K562 (cell line): ENCODE measurements around the gene ACLY. TPM values are rescaled to one million over a fixed set of nuclear protein-coding genes. Genes with fewer than 3 reads are reported as not detected.

Experiments used
- CAMTA2 ChIP-seq: fragments of 250-450 bp; sonication (Bioruptor Pico); conservative IDR thresholded peaks from 2 replicates; pipeline ENCODE4 v1.5.1; 2022
- CREB1 ChIP-seq, 2 experiments: sonication (generic) in 1 of 2; formaldehyde crosslinking in 1 of 2; IDR thresholded peaks; 2 replicates each; pipeline versions ENCODE4 v1.6.1 to v1.8.0; 2012 to 2022; ENCODE audit warnings: inconsistent platforms in 1 of 2, mild to moderate bottlenecking in 1 of 2, missing genetic modification reagents in 1 of 2, moderate library complexity in 1 of 2
- DIDO1 ChIP-seq: fragments of 450-650 bp; IDR thresholded peaks from 2 replicates; pipeline ENCODE4 v1.6.1; 2016; ENCODE audit warnings: low read depth, missing biosample characterization, missing genetic modification characterization
- EP300 ChIP-seq: IDR thresholded peaks from 2 replicates; pipeline ENCODE4 v1.6.1; 2012; ENCODE audit warnings: low read length, improper control_type of control experiment
- FOXK1 ChIP-seq: sonication (generic); formaldehyde crosslinking; IDR thresholded peaks from 2 replicates; pipeline ENCODE4 v1.8.0; 2022; ENCODE audit warnings: missing genetic modification reagents, mild to moderate bottlenecking, borderline replicate concordance
- HEY1 ChIP-seq: fragments of 250-450 bp; sonication (Bioruptor Pico); IDR thresholded peaks from 2 replicates; pipeline ENCODE4 v1.5.0; 2020; ENCODE audit warnings: mild to moderate bottlenecking, moderate library complexity, borderline replicate concordance
- HNRNPL ChIP-seq: fragments of 200-400 bp; formaldehyde crosslinking; IDR thresholded peaks from 2 replicates; pipeline ENCODE4 v1.6.1; 2017; ENCODE audit warnings: low read depth, mild to moderate bottlenecking, low read length
- MTF1 ChIP-seq: fragments of 250-450 bp; sonication (Bioruptor Pico); IDR thresholded peaks from 2 replicates; pipeline ENCODE4 v1.9.0; 2021; ENCODE audit warnings: moderate library complexity, mild to moderate bottlenecking, inconsistent platforms, borderline replicate concordance
- MYNN ChIP-seq, 2 experiments: sonication (generic); formaldehyde crosslinking in 1 of 2; IDR thresholded peaks; 2 replicates each; pipeline versions ENCODE4 v1.5.0 to v1.6.1; 2016 to 2020; ENCODE audit warnings: antibody characterized with exemption in 1 of 2, missing genetic modification reagents in 1 of 2
- NFRKB ChIP-seq: fragments of 450-650 bp; IDR thresholded peaks from 2 replicates; pipeline ENCODE4 v1.6.1; 2016; ENCODE audit warnings: low read depth
- RBM34 ChIP-seq: fragments of 200-400 bp; formaldehyde crosslinking; IDR thresholded peaks from 2 replicates; pipeline ENCODE4 v1.6.1; 2018; ENCODE audit warnings: low read length, borderline replicate concordance; ENCODE audit not compliant: insufficient read depth
- ZBED1 ChIP-seq: IDR thresholded peaks from 2 replicates; pipeline ENCODE4 v1.6.1; 2014
- ZNF354B ChIP-seq: fragments of 250-450 bp; sonication (Bioruptor Pico); IDR thresholded peaks from 2 replicates; pipeline ENCODE4 v1.4.0; 2020
- ZNF584 ChIP-seq: fragments of 200-800 bp; sonication (Bioruptor generic); IDR thresholded peaks from 2 replicates; pipeline ENCODE4 v1.6.1; 2016; ENCODE audit warnings: low read depth, mild to moderate bottlenecking, missing genetic modification characterization, missing compliant biosample characterization
- polyA plus RNA-seq, 8 experiments: library from polyadenylated mRNA; depleted of rRNA in 4 of 8; stranded (reverse) in 5 of 8; unstranded in 3 of 8; fragments of >200 nt; fragmentation: Nextera tagmentation in 2 of 8; fragmentation: Illumina TruSeq in 1 of 8; extraction: Ambion mirVana in 2 of 8; extraction: Trizol in 1 of 8; gene quantifications; 2 replicates each; pipeline versions ENCODE4 v1.2.1 to v1.2.3, GENCODE V29; 2011 to 2014; ENCODE audit warnings: inconsistent platforms in 1 of 8, missing spikeins in 1 of 8
- total RNA-seq, 7 experiments: library from RNA; depleted of rRNA in 6 of 7; stranded (reverse); fragments of >200 nt in 6 of 7; fragmentation: Illumina TruSeq in 2 of 7; extraction: Trizol in 2 of 7; gene quantifications; 2 replicates each; pipeline versions ENCODE4 v1.2.1 to v1.2.3, GENCODE V29; 2011 to 2021; ENCODE audit warnings: low replicate concordance in 1 of 7
- TF ChIP-seq, protein P1 (sequence below): fragments of 450-650 bp; formaldehyde crosslinking; conservative IDR thresholded peaks from 2 replicates; pipeline ENCODE4 v1.4.0; 2022; ENCODE audit warnings: mild to moderate bottlenecking, missing genetic modification characterization
- TF ChIP-seq, protein P2 (sequence below): sonication (generic); formaldehyde crosslinking; IDR thresholded peaks from 2 replicates; pipeline ENCODE4 v1.8.1; 2023; ENCODE audit warnings: missing genetic modification reagents, mild to moderate bottlenecking, borderline replicate concordance
- TF ChIP-seq, protein P3 (sequence below): sonication (generic); formaldehyde crosslinking; IDR thresholded peaks from 2 replicates; pipeline ENCODE4 v1.8.0; 2022; ENCODE audit warnings: mild to moderate bottlenecking, missing genetic modification reagents
- TF ChIP-seq, protein P4 (sequence below): fragments of 200-400 bp; formaldehyde crosslinking; IDR thresholded peaks from 2 replicates; pipeline ENCODE4 v1.6.1; 2017; ENCODE audit warnings: mild to moderate bottlenecking, low read depth, low read length, moderate library complexity

ACLY gene
- total and polyA plus RNA-seq, 9 of the 15 experiments (the other 6 are each of a cell fraction or from before 2014, with no cell fraction given): 42.9 to 280 (median 125) TPM

DNA sequence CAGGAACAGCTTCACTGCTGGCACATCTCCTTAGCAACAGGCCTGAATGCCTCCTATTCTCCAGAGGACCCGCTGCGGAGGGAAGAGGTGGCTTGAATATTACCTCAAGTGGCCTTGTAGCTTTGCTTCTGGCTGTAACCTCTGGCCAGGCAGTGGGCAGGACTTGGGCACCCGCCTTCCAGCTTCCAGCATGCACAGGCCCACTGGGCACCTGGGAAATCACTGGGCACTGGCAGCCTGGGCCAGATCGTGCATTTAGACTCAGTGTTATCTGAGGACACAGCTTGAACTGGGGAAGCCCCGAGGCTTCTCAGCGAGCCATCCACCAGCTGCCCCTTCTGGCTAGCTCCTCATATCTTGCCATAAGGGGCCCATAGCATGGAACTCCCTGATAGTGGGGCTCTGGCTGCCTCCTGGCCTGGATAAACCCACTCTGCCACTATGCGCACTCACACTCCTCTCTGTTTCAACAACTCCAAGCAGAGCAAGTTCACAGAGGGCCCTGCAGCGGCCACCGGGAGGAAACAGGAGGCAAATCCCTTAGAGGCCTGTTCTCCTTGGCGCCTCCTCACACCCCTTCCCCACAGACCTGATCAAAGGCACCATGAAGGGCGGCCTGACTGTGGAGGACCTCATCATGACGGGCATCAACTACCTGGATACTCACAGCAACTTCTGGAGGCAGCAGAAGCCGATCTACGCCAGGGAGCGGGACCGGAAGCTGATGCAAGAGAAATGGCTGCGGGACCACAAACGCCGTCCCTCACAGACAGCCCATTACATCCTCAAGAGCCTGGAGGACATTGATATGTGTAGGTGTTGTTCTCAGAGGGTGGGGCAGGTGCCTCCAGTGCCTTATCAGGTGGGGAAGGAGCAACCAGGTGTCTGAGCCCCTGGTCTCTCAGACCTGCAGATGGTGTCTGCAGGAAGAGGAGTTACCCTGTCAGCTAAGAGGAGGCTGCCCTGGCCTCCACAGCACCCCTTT, 19.5 kb upstream of the ACLY start (continued):
- TF ChIP-seq MYNN (IDR thresholded peaks at IDR 0.05): peak; percentile 59; the same call in 1 of the 2 replicates
- no peak for TF ChIP-seq MYNN (CRISPR knock-in tag; IDR thresholded peaks at IDR 0.05)
- TF ChIP-seq, protein P1, sequence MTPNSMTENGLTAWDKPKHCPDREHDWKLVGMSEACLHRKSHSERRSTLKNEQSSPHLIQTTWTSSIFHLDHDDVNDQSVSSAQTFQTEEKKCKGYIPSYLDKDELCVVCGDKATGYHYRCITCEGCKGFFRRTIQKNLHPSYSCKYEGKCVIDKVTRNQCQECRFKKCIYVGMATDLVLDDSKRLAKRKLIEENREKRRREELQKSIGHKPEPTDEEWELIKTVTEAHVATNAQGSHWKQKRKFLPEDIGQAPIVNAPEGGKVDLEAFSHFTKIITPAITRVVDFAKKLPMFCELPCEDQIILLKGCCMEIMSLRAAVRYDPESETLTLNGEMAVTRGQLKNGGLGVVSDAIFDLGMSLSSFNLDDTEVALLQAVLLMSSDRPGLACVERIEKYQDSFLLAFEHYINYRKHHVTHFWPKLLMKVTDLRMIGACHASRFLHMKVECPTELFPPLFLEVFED (CRISPR knock-in tag): no peak
- TF ChIP-seq, protein P2, sequence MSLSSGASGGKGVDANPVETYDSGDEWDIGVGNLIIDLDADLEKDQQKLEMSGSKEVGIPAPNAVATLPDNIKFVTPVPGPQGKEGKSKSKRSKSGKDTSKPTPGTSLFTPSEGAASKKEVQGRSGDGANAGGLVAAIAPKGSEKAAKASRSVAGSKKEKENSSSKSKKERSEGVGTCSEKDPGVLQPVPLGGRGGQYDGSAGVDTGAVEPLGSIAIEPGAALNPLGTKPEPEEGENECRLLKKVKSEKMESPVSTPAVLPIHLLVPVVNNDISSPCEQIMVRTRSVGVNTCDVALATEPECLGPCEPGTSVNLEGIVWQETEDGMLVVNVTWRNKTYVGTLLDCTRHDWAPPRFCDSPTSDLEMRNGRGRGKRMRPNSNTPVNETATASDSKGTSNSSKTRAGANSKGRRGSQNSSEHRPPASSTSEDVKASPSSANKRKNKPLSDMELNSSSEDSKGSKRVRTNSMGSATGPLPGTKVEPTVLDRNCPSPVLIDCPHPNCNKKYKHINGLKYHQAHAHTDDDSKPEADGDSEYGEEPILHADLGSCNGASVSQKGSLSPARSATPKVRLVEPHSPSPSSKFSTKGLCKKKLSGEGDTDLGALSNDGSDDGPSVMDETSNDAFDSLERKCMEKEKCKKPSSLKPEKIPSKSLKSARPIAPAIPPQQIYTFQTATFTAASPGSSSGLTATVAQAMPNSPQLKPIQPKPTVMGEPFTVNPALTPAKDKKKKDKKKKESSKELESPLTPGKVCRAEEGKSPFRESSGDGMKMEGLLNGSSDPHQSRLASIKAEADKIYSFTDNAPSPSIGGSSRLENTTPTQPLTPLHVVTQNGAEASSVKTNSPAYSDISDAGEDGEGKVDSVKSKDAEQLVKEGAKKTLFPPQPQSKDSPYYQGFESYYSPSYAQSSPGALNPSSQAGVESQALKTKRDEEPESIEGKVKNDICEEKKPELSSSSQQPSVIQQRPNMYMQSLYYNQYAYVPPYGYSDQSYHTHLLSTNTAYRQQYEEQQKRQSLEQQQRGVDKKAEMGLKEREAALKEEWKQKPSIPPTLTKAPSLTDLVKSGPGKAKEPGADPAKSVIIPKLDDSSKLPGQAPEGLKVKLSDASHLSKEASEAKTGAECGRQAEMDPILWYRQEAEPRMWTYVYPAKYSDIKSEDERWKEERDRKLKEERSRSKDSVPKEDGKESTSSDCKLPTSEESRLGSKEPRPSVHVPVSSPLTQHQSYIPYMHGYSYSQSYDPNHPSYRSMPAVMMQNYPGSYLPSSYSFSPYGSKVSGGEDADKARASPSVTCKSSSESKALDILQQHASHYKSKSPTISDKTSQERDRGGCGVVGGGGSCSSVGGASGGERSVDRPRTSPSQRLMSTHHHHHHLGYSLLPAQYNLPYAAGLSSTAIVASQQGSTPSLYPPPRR (CRISPR knock-in tag): no peak
- TF ChIP-seq CREB1 (IDR thresholded peaks at IDR 0.05): no peak
- no peak for TF ChIP-seq CREB1 (CRISPR knock-in tag; IDR thresholded peaks at IDR 0.05)
- no peak for TF ChIP-seq HNRNPL
- TF ChIP-seq, protein P3, sequence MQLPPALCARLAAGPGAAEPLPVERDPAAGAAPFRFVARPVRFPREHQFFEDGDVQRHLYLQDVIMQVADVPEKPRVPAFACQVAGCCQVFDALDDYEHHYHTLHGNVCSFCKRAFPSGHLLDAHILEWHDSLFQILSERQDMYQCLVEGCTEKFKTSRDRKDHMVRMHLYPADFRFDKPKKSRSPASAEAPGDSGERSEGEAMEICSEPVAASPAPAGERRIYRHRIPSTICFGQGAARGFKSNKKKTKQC (CRISPR knock-in tag): no peak
- no peak for TF ChIP-seq HEY1 (CRISPR knock-in tag)
- TF ChIP-seq ZNF584: no peak
- no peak for TF ChIP-seq ZNF354B (CRISPR knock-in tag)
- peak; percentile 34; the same call in 1 of the 2 replicates for TF ChIP-seq EP300
- no peak for TF ChIP-seq DIDO1 (tag)
- TF ChIP-seq NFRKB: peak; percentile 83
- TF ChIP-seq, protein P4, sequence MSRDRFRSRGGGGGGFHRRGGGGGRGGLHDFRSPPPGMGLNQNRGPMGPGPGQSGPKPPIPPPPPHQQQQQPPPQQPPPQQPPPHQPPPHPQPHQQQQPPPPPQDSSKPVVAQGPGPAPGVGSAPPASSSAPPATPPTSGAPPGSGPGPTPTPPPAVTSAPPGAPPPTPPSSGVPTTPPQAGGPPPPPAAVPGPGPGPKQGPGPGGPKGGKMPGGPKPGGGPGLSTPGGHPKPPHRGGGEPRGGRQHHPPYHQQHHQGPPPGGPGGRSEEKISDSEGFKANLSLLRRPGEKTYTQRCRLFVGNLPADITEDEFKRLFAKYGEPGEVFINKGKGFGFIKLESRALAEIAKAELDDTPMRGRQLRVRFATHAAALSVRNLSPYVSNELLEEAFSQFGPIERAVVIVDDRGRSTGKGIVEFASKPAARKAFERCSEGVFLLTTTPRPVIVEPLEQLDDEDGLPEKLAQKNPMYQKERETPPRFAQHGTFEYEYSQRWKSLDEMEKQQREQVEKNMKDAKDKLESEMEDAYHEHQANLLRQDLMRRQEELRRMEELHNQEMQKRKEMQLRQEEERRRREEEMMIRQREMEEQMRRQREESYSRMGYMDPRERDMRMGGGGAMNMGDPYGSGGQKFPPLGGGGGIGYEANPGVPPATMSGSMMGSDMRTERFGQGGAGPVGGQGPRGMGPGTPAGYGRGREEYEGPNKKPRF: no peak
- TF ChIP-seq RBM34: no peak
- no peak for TF ChIP-seq ZBED1
- TF ChIP-seq MTF1: no peak
- no peak for TF ChIP-seq FOXK1 (CRISPR knock-in tag)
- no peak for TF ChIP-seq CAMTA2
